ENCODE measurements around the gene CD68.
"Not testable (repeated sequence)": the region's sequence is repeated elsewhere in the genome, so short reads cannot be mapped to it uniquely, and the experiment has no call there.

The CD68 gene

DNA sequence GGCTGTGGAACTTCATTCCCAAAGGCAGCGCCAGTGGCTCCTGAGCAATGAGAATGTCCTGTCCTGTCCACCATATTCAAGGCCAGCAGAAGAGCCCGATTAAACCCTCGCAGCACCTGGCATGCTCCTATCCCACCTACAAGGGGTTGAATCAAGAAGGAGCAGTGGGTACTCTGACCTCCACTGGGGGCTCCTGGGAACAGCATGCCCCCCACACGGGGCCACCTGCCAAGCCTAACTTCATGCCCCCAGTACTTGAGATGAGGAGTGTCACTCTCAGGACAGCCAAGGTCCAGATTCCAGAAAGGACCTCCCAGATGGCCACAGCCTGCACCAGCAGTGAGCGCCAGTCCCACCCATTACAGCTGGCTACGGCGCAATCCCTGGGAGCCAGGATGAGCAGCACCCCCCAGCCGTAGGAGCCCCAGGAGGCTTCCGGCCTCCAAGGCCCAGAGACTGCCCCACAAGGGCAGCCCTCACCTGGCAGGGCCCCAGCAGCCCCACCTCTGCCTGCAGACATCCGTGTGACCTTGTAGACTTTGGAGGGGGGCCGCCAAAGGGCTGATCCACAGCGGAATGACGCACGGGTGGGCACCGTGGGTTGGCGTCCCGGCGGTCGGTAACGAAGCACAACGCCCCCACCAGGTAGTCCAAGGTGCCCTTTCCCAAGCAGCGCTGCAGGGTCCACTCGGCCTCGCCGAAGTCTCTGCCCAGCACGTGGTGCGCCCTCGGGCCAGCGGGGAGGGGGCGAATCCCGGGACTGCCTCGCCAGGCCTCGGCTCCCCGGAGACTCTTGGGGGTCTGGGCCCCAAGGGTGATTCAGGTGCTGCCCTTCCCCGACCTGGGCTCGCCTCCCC, 3.2 kb downstream of the CD68 start:
- DNase-seq, result no peak

DNA sequence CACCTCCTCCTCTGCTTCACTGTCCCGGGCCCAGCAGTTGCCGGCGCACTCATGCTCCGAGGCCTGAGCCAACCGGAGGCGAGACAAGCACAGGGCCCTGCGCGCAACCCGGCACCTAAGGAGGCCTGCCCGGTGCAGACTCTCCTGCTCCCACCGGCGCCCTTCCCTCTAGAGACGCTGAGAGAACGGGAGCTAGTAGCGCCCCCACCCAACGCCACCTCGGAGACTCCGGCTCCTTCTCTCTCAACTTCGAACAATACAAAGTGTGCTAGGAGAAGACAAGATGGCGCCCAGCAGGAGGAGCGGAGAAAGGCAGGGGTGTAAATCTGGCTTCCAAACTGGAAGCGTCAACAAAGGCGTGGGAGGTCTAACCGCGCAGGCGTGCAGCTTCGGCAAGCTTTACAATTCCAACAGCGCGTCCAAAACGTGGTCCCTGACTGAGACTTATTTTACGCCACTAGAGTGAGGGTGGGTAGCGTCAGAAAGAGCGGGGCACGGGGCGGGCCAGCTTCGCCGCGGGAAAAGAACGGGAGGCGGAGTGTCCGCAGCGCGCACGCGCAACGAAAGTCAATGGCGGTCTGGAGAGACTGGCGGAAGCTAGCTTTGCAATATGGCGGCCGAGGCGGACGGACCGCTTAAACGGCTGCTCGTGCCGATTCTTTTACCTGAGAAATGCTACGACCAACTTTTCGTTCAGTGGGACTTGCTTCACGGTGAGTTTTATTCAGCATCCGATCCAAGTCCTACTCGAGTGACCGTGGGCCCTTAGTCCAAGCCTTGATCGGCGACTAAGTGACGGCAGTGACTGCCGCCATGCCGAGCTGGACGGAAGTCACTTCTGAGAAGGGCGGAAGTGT, 4.0 kb downstream of the CD68 start, which contains the start of gene MPDU1:
MPDU1 (plus strand) TSS at position 600 of the 857 bp plus-strand sequence; CDS start at position 611, 11 bp downstream.
- DNase-seq, result peak; percentile 98

DNA sequence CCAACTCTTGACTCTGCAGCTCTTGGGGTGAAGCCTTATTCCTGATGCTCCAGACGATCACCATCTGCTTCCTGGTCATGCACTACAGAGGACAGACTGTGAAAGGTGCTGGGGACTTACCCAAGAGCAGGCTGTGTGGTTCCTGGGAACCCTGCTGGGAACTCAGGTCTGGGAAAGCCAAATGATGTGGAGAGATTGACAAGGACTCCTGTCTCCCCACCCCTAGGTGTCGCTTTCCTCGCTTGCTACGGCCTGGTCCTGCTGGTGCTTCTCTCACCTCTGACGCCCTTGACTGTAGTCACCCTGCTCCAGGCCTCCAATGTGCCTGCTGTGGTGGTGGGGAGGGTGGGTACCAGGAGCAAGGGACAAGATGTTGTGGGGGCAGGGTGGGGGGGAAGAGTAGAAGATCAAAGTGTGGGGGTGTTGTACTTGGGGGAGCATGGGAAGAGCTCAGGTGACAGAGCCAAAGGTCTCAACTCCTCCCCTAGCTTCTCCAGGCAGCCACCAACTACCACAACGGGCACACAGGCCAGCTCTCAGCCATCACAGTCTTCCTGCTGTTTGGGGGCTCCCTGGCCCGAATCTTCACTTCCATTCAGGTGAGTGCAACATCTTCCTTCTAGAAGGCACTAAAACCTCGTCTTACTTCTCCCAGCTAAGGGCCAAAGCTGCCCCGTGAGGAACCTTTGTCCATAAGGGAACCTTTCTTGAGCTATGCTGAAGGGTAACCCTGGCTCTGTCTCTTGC, 7.4 kb downstream of the CD68 start:
- no peak for DNase-seq

DNA sequence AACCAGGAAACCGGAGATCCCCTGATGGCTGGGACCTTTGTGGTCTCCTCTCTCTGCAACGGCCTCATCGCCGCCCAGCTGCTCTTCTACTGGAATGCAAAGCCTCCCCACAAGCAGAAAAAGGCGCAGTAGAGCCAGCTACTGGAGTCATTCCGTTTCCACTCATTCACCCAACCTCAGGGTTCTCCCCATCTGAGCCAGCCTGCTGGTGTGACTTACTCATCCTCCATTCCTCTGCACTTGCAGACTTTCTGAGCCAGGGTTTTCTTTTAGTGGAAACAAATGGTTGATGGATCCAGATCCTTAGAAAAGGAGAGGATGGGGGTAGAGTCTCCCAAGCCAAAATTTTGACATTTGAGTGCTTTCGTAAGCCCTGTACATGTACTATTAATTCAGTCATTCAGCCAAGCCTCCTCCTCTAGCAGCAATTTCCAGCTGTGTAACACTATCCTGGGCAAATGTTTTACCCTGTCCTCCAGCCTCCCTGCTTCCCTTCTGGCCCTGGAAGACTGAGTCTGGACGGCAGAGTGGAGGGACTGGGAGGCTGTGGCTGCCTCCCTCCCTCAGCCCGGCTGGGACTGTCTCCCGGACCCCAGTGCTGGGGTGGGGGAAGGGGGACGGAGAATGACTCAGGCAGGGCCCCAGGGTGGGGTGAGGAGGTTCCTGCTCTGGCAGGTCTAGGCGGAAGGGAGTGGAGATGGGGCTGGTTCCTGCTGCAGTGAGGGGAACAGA, 8.1 kb downstream of the CD68 start:
- no peak for DNase-seq

DNA sequence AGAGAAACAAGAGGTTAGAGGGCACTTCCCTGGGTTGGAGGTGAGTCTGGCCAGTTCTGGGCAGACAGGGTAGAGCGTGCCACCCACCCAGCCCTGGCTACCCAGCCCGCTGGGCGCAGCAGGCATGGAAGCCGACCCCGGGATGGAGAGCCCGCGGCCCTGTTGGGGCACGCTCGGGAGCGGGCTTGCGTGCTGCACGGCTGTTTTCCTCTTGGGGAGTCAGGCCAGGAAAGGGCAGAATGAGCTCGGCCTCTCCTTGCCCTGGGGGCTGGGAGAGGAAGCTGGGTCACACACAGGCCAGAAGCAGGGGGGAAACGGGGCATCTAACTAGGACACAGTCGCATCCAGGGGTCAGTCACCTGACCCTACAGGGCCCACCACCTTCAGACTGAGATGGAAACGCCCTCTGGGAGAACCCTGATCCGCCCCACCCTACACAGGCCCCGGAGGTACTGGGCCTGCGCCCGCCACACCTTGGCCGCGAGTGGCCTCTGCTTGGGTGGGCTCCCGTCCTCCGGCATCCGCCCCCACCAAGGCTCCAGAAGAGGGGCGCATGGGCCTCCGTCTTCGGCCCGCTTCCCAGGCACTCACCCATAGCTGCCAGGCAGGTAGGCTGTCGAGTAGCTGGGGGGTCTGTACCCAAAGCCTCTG, 9.2 kb downstream of the CD68 start:
- DNase-seq, result no peak

DNA sequence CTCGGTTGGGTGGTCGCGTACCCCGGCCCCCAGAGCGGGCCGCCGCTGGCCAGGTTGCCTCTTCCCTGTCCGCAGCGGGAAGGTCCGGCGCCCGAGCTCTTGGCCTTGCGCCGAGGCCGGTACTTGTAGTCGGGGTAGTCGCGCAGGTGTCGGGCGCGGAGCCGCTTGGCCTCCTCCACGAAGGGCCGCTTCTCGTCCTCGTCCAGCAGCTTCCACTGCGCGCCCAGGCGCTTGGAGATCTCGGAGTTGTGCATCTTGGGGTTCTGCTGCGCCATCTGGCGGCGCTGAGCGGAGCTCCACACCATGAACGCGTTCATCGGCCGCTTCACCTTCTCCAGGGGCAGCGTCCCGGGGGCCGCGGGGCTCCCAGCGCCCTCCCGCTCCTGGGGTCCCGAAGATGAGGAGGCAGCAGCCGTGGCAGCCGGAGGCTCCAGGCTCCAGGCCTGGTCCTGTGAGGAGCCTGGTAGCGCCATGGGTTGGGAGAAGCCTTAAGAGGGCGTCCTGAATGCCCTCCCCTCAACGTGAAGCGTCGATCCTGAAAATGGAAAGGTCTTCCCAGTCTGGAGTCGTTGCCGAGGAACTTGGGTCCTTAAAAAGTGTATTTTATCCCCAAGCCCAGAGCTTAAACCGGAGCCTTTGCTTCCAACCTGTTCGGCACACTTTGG, 9.9 kb downstream of the CD68 start:
- DNase-seq, result peak; percentile 86

DNA sequence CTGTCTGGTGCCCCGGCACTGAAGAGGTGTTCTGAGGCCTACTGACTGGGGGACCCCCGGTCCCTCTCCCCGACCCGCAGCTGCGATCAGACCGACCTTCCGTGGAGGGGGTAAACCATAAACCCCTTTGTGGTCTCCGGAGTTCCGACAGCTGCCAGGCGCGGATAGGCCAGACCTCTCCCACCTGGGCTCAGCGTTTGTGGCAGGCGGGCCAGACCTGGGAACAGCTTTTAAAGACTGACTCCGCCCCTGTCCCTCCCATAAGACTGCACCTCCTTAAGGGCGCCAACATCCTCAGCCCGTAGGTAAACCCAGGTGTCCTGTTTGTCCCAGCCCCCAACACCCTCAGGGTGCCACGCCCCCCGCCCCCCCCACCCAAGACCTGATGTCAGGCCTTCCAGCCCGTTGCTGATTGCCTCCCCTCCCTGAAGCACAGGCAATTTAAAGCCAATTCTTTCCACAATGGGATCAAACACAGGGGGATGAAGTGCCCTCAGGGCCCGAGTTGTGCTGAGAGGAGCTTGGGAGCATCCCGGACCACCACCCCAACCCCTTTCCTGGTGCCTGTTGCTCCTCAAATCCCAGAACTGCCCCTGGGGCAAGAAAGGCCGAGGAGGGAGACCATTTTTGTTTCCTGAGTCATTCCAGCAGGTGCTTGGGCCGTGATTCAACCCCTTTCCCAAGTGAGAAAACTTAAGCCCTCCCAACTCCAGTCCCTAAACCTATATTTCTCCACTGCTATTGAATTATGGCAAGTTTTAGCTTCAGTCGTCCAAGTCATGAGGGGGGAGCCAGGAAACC, 10.7 kb downstream of the CD68 start, which contains the start of gene SOX15:
SOX15 (minus strand) TSS at position 204 of the 801 bp plus-strand sequence. CDS start 418 bp downstream, outside the sequence.
- DNase-seq, result no peak

DNA sequence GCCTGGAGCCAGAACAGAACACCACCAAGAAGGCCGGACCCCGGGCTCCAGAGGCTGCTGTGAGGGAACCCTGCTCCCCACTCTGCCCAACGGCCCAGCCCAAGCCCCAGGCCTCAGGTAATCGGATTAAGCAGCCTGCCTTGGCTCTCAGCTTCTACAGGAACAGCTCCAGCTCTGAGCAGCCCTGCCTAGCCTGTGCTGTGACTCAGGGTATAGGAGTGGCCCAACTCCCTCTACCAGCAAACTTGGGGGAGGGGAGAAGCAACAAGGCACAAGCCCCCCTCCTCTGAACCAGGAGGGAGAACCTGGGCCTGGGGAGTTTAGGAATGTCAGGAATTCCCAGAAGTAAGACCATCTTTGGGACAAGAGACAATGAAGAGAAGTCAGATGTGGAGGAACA, 11.3 kb downstream of the CD68 start:
- no peak for DNase-seq

DNA sequence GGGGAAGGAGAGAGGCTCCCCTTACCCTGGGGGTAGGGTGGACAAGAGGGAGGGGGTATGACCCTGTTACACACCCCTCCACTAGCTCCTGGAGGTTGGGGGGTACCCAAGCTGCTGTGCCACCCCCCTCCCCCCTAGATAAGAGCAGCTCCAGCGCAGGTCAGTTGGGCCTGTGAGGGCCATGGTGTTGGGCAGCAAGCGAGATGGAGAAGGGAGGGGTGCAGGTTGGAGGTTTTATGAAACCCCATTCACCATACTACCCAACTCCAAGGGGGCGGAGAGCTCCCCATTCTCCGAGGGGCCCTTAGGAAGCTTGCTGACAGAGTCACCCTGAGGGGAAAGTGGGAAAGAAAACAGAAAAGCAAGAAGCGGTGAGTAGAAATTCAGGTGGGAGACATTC, 12.2 kb downstream of the CD68 start:
- DNase-seq, result no peak

DNA sequence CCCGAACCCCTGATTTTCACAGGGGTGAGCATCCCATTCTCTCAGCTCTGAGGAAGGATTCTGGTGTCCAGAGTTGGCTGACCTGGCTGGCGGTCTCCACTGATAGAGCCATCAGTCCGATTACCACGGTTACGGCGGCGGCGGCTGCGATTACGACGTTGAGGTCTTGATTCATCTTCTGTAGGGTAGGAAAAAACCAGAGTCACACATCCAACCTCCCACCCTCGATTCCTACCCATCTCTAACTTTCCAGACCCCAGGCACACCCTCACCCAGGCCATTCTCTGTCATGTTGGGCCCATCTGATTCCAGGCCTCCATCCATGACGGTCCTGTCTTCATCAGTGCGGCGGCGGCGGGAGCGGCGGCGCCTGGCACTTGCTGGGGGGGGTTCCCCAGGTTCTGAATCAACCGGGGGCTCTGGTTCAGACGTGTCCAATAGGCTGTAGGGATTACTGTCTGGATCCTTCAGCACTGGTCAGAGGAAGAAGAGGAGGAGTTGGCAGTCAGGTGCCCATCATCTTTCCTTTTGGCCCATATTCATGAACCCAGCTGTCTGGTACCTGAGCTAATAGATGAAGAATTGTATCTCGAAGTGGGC, 13.1 kb downstream of the CD68 start:
- no peak for DNase-seq

DNA sequence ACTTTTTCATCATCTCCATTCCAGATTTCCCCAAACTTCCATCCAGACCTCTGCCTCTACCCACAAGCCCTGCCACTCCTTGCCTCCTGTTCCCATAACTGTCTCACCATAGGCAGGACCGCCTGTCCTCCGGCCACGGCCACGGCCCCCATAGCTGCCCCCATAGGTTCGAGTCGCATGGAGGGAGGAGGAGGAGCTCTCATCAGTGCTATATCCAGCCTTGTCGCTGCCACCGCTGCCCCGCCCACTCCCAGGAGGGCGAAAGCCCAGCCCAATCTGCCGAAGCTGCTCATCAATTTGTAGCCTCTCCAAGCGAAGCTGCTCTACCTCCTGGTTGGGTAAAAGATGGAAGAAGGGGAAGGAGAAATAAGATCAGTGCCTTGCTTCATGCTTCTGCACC, 13.9 kb downstream of the CD68 start:
- DNase-seq, result no peak

DNA sequence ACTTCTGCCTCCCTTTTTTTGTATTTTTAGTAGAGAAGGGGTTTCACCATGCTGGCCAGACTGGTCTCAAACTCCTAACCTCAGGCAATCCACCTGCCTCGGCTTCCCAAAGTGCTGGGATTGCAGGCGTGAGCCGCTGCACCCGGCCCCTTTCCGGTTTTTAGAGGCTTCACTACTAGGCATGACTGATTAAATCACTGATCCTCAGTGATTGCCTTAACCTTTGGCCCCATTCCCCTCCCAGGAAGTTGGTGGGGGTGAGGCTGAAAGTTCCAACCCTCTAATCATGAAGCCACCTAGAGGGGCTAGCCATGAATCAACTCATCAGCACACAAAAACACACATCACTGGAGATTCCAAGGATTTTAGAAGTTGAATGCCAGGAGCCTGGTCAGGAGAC, 18.1 kb downstream of the CD68 start:
- not testable (repeated sequence) for DNase-seq

DNA sequence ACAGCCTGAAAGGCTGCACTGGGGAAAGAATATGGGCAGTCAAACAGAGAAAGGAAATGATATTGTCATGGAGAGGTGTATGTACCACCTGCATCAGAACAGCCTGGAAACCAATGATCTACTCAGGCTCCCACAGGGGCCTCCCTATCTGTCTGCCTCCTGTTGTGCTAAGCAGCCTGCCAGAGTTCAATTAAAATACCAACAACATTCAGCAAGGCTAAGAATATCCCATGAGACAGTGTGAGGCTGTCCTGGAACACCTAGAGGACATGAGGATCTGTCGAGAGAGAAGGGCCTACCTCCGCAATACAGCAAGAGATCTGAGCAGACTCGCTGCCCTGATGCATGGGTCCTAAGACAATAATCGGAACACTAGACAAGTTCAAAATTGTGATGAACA, 26.8 kb downstream of the CD68 start:
- no peak for DNase-seq

DNA sequence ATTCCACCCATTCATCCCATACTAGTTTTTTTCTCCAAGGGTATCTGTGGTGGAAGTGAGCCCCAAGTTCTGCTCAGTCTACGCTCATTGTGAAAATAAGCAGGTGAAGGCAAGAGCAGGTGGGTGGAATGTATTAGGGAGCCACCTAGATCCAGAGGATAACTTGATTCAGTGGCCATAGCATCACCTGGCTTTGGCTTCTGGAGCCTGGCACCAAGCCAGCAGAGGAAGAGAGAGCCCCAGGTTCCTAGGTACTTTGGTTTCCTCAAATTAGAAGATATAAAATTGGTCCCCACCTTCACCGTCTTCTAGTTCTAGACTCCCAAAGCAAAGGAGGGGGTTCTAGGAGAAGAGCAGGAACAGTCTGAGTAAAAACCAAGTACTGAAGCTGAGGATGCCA, 31.2 kb downstream of the CD68 start:
- DNase-seq, result no peak

DNA sequence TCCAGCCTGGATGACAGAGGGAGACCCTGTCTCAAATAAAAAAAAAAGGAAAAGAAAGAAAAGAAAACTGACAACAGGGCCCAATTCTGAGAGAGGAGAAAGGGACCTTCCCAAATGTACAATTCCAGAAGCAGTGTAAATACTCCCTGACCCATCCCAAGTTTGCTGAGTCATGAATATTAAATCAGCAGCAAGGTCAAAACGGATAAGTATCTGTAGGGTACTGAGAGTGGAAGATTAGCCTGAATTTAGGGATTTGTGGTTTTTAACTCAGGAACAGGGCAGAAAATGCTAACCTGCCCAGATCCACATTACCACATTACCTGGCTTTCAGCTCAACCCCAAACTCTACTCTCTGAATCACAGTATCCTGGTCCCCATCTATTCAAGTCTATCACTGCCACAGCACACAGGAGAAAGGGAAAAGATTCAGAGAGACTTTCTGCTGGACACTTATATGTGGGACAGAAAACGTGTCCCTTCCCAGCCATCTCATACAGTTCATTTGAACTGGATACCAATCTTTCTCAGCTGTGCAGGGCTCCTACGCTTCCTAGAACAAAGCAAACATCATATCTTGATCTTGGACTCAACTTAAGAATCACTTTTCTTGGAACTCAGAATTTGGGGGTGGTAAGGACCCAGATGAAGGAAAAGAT, 32.3 kb downstream of the CD68 start:
- DNase-seq, result no peak

DNA sequence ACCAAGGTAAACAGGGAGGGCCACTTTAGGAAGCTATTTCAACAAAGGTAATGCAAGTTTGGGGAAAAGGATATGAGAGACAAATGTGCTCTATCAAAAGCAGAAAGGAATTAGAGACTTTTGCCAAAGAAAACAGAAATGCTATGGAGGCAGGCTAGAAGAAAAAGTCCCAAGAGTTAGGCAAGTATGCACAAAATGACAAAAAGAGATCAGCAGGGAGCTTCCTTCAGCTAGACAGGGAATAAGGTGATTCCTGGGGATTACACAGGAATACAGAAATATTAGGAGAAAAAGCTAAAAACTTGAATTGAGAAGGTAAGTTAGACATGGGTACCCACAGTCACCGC, 32.8 kb downstream of the CD68 start:
- DNase-seq, result no peak

DNA sequence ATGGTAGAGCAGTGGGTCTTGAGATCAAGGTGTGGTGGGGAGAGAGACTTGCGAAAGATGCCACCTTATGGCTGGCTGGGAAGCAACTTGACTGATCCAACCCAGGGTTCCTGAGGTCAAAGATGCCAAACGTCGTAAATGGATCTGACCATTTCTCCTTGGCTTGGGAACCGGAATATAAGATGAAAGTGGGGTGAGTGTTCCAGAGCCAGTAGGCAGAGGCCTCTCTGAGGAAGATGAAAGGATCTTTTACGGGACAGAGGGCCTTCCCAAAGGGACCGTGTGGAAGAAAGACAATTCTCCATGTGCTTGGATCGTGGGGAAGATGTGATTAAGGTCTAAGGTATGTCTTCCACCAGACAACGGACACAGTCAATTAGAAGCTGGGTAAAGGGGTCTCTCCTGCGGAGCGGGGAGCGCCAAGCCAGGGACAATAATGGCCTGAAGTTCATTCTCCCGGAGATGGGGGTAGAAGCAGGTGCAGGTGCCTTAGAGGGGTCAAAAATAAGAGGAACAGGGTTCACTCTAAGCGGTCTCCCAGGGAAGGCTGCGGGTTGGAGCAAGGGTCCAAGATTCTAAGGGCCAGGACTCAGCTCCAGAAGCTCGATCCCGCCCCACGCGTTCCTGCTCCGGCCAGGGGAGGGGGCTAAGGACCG, 34.5 kb downstream of the CD68 start:
- no peak for DNase-seq

DNA sequence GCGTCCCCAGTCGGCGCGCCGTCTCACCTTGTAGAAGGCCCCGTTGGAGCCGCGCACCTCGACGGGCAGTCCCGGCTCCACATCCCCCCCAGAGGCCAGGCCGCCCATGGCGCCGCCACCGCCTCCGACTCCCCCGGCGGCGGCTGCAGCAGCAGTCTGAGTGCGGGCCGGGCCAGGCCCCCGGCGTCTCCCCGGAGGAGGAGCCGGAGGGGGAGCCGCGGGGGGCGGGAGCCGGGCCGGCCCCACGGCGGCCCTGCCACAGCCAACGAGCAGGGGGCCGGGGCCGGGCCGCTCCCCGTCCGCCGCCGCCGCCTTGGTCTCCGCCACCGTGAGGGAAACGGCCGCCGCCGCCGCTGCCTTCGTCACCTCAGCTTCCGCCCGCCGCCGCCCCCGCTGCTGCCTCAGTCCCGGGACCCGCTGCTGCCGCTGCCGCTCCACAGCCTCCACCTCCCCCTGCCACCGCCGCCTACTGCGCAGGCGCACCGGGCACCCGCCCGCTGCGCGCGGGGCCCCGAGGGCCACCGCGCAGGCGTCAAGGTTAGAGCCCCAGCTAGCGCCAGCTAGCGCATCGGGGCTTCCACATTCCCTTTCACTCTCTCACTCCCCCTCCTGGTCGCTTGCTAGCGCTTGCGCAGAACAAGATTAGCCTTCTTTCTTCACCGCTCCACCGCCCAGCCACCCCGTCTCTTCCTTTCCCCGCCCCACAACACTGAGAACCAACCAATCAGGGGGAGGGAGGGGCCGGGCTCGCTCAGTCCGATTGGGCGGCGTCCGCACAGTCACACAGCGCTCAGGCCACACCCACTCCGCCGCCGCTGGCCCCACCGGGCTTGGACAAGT, 35.2 kb downstream of the CD68 start, which contains the start of gene FXR2:
FXR2 (minus strand) TSS at position 473 of the 840 bp plus-strand sequence; CDS start at position 108, 365 bp downstream.
- DNase-seq, result peak; percentile 98

Measured in activated CD8-positive, alpha-beta memory T cell treated with anti-CD3 and anti-CD28 coated beads for 24 hours (primary cell).